ENCODE results near the gene MINAR1.

DNA sequence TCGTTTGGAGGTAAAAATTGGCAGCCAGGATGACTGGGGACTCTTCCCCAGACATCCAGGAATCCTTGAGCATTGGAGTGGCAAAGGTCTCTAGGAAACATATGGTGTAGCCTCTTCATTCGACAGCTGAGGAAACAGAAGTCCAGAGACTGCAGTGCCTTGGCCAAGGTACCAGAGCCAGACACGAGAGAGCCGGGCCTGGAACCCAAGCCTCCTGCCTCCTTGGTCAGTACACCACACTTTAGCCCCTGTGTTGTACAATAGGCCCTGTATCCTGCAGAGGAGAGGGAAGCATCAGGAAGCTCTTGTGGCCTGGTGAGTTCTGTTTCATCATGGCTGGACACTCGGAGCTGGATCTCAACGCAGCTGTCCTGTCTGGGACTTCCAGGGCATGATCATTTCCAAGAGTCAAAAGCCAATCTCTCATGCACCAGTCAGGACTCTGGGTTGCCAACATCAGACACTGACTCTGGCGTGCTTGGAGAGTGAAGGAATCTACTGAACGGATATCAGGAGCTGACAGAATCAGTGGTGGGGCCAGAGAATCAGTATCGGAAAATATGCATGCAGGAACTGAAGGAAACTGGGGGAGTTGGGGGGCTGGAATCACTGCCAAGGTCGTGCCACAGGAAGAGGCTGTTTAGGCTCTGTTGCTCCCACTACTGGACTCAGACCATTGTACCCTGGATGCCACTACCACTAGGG lies 6.4 kb upstream of the MINAR1 start:
- no peak for TF ChIP-seq CTCF (IDR thresholded peaks at IDR 0.05; ENCODE audit: low read length)
- TF ChIP-seq EZH2phosphoT487 (IDR thresholded peaks at IDR 0.05; ENCODE audit: low read length): no peak

Data from MM.1S (cell line).